Measurements from ENCODE around the gene LRRC1.

- TF ChIP-seq POLR2AphosphoS5 (IDR thresholded peaks at IDR 0.05; ENCODE audit: low read depth, low read length) (no peak), SIN3A (IDR thresholded peaks at IDR 0.05; ENCODE audit: borderline replicate concordance, insufficient read depth, low read length) (no peak), TAF1 (IDR thresholded peaks at IDR 0.05; ENCODE audit: borderline replicate concordance, insufficient read depth, low read length) (no peak), REST (IDR thresholded peaks at IDR 0.05; ENCODE audit: insufficient read depth in 1 of 2, low read depth in 2 of 2, low read length in 2 of 2) (no peak), FOXP2 (optimal IDR thresholded peaks at IDR 0.05; ENCODE audit: borderline replicate concordance, extremely low read depth, extremely low read length, insufficient read depth) (no peak)
Observed at GRCh38 chr6:53960311-53960710, 165.5 kb downstream of the LRRC1 start.
